ENCODE results near the gene IL10RB. TPM values are rescaled to one million over a fixed set of nuclear protein-coding genes. Genes with fewer than 3 reads are reported as not detected.
A peak's percentile ranks its signal among the peaks of the same experiment; 100 is the strongest.
"Not testable (repeated sequence)": the region's sequence is repeated elsewhere in the genome, so short reads cannot be mapped to it uniquely, and the experiment has no call there.

The IL10RB gene
- total and polyA plus RNA-seq, 2 experiments from 2014 or later = 2.2 to 2.5 TPM

DNA sequence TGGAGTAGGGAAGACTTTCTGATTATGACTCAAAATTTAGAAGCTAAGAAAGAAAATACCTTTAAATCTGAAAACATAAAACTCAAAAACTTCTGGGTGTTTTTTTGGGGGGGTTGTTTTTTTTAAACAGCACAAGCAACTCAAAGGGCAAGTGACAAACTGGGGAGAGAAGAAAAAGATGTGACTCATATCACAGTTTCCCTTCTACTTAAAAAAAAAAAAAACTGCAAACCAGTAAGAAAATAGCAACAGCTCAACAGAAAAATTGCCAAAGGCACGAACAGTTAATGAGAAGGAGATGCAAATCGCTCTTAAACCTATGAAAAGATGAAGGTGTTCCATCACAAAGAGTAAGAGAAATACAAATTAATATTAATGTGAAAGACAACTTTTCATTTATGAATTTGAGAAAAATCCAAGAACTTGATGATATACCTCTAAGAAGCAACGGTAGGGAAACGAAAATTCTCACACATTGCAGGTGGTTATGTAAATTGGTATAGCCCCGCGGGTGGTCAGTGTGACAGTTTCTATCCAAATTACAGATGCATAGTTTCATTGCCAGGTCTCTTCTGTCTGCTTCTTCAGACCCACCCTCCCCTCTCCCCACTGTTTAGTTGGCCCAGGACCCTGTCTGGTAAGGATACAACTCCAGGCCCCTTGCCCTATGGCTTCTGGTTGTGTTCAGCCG is 27.5 kb upstream of the IL10RB start (continued):
- TF ChIP-seq, protein P1, sequence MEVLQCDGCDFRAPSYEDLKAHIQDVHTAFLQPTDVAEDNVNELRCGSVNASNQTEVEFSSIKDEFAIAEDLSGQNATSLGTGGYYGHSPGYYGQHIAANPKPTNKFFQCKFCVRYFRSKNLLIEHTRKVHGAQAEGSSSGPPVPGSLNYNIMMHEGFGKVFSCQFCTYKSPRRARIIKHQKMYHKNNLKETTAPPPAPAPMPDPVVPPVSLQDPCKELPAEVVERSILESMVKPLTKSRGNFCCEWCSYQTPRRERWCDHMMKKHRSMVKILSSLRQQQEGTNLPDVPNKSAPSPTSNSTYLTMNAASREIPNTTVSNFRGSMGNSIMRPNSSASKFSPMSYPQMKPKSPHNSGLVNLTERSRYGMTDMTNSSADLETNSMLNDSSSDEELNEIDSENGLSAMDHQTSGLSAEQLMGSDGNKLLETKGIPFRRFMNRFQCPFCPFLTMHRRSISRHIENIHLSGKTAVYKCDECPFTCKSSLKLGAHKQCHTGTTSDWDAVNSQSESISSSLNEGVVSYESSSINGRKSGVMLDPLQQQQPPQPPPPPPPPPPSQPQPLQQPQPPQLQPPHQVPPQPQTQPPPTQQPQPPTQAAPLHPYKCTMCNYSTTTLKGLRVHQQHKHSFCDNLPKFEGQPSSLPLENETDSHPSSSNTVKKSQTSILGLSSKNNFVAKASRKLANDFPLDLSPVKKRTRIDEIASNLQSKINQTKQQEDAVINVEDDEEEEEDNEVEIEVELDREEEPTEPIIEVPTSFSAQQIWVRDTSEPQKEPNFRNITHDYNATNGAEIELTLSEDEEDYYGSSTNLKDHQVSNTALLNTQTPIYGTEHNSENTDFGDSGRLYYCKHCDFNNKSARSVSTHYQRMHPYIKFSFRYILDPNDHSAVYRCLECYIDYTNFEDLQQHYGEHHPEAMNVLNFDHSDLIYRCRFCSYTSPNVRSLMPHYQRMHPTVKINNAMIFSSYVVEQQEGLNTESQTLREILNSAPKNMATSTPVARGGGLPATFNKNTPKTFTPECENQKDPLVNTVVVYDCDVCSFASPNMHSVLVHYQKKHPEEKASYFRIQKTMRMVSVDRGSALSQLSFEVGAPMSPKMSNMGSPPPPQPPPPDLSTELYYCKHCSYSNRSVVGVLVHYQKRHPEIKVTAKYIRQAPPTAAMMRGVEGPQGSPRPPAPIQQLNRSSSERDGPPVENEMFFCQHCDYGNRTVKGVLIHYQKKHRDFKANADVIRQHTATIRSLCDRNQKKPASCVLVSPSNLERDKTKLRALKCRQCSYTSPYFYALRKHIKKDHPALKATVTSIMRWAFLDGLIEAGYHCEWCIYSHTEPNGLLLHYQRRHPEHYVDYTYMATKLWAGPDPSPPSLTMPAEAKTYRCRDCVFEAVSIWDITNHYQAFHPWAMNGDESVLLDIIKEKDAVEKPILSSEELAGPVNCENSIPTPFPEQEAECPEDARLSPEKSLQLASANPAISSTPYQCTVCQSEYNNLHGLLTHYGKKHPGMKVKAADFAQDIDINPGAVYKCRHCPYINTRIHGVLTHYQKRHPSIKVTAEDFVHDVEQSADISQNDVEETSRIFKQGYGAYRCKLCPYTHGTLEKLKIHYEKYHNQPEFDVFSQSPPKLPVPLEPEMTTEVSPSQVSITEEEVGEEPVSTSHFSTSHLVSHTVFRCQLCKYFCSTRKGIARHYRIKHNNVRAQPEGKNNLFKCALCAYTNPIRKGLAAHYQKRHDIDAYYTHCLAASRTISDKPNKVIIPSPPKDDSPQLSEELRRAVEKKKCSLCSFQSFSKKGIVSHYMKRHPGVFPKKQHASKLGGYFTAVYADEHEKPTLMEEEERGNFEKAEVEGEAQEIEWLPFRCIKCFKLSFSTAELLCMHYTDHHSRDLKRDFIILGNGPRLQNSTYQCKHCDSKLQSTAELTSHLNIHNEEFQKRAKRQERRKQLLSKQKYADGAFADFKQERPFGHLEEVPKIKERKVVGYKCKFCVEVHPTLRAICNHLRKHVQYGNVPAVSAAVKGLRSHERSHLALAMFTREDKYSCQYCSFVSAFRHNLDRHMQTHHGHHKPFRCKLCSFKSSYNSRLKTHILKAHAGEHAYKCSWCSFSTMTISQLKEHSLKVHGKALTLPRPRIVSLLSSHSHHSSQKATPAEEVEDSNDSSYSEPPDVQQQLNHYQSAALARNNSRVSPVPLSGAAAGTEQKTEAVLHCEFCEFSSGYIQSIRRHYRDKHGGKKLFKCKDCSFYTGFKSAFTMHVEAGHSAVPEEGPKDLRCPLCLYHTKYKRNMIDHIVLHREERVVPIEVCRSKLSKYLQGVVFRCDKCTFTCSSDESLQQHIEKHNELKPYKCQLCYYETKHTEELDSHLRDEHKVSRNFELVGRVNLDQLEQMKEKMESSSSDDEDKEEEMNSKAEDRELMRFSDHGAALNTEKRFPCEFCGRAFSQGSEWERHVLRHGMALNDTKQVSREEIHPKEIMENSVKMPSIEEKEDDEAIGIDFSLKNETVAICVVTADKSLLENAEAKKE (CRISPR knock-in tag; IDR thresholded peaks at IDR 0.05) = no peak

DNA sequence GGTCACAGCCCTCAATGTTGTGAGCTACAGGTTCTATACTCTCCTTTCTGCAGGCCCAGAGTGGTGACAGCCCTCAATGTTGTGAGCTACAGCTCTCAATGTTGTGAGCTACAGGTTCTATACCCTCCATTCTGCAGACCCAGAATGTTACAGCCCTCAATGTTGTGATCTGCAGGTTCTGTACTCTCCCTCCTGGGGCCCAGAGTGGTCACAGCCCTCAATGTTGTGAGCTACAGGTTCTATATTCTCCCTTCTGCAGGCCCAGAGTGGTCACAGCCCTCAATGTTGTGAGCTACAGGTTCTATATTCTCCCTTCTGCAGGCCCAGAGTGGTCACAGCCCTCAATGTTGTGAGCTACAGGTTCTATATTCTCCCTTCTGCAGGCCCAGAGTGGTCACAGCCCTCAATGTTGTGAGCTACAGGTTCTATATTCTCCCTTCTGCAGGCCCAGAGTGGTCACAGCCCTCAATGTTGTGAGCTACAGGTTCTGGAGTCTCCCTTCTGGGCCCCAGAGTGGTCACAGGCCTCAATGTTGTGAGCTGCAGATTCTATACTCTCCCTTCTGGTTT is 26.5 kb upstream of the IL10RB start:
- Histone ChIP-seq H3K36me3 (ENCODE audit: insufficient read depth) (peaks cover 11% of the 10 kb centered on the region; the same call in 1 of the 2 replicates), H3K79me2 (replicated peaks; ENCODE audit: insufficient read depth) (peaks cover 17% of the 10 kb centered on the region)
- DNase-seq (ENCODE audit: low spot score) = peak; percentile 15
- not testable (repeated sequence) for H3K27me3 ChIP-seq (ENCODE audit: insufficient read depth); H3F3A ChIP-seq (replicated peaks; ENCODE audit: low read depth); H3K27ac Mint-ChIP-seq; ATAC-seq; H3K4me1 Mint-ChIP-seq; H3K9me2 ChIP-seq (ENCODE audit: insufficient read depth); H3K27ac ChIP-seq (ENCODE audit: low read depth); H4K20me1 ChIP-seq (replicated peaks; ENCODE audit: insufficient read depth); H3K4me2 ChIP-seq; H3K27me3 Mint-ChIP-seq (ENCODE audit: insufficient read depth, low read depth, poor library complexity); H3K4me1 ChIP-seq (ENCODE audit: insufficient read depth); H3K4me3 Mint-ChIP-seq; H3K4me3 ChIP-seq; H2AFZ ChIP-seq
- Mint-ChIP-seq H3K36me3 (ENCODE audit: low read depth) (peaks cover 70% of the 10 kb centered on the region), H3K9me3 (peaks cover 50% of the 10 kb centered on the region)

DNA sequence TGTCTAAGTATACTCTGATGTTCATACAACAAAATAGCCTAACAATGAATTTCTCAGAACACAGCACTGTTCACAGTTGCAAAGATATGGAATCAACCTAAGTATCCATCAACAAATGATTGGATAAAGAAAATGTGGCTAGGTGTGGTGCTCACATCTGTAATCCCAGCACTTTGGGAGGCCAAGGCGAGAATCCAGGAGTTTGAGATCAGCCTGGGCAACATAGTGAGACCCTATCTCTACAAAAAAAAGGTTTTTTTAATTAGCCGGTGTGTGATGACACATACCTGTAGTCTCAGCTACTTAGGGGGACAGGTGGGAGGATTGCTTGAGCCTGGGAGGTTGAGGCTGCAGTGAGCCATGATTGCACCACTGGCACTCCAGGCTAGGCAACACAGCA is 25.8 kb upstream of the IL10RB start:
- Histone ChIP-seq H3K9me2 (ENCODE audit: insufficient read depth) (no peaks in the 10 kb centered on the region), H4K20me1 (replicated peaks; ENCODE audit: insufficient read depth) (no peaks in the 10 kb centered on the region), H3K4me3 (no peak overlapping the region), H3K4me2 (no peak overlapping the region), H3K4me1 (ENCODE audit: insufficient read depth) (no peaks in the 10 kb centered on the region), H3F3A (replicated peaks; ENCODE audit: low read depth) (0 out of 2 replicates have a peak, but pooled peaks cover 3% of the 10 kb centered on the region), H3K27ac (ENCODE audit: low read depth) (no peak overlapping the region), H3K36me3 (ENCODE audit: insufficient read depth) (peaks cover 14% of the 10 kb centered on the region; the same call in 1 of the 2 replicates), H2AFZ (no peak overlapping the region), H3K27me3 (ENCODE audit: insufficient read depth) (no peaks in the 10 kb centered on the region), H3K79me2 (replicated peaks; ENCODE audit: insufficient read depth) (peaks cover 17% of the 10 kb centered on the region)
- H3K27me3 Mint-ChIP-seq (ENCODE audit: insufficient read depth, low read depth, poor library complexity) = peaks cover 10% of the 10 kb centered on the region
- no peak overlapping the region for H3K27ac Mint-ChIP-seq
- no peaks in the 10 kb centered on the region for H3K4me1 Mint-ChIP-seq
- peaks cover 71% of the 10 kb centered on the region for H3K36me3 Mint-ChIP-seq (ENCODE audit: low read depth)
- H3K9me3 Mint-ChIP-seq = peaks cover 50% of the 10 kb centered on the region
- H3K4me3 Mint-ChIP-seq = no peak overlapping the region
- ATAC-seq (no peak), DNase-seq (ENCODE audit: low spot score) (no peak)
- TF ChIP-seq, protein P2, sequence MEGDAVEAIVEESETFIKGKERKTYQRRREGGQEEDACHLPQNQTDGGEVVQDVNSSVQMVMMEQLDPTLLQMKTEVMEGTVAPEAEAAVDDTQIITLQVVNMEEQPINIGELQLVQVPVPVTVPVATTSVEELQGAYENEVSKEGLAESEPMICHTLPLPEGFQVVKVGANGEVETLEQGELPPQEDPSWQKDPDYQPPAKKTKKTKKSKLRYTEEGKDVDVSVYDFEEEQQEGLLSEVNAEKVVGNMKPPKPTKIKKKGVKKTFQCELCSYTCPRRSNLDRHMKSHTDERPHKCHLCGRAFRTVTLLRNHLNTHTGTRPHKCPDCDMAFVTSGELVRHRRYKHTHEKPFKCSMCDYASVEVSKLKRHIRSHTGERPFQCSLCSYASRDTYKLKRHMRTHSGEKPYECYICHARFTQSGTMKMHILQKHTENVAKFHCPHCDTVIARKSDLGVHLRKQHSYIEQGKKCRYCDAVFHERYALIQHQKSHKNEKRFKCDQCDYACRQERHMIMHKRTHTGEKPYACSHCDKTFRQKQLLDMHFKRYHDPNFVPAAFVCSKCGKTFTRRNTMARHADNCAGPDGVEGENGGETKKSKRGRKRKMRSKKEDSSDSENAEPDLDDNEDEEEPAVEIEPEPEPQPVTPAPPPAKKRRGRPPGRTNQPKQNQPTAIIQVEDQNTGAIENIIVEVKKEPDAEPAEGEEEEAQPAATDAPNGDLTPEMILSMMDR (conservative IDR thresholded peaks at IDR 0.05; ENCODE audit: low read depth in 2 of 2) = no peak
- TF ChIP-seq ZNF114 (CRISPR knock-in tag; IDR thresholded peaks at IDR 0.05) (no peak), NANOG (IDR thresholded peaks at IDR 0.05; ENCODE audit: borderline replicate concordance) (no peak), EZH2phosphoT487 (IDR thresholded peaks at IDR 0.05; ENCODE audit: unreplicated experiment) (no peak), STAT1 (IDR thresholded peaks at IDR 0.05; ENCODE audit: unreplicated experiment) (no peak), POLR2AphosphoS5 (IDR thresholded peaks at IDR 0.05; ENCODE audit: low read depth) (no peak)
